GM18517 (cell line): ENCODE results near the gene RELN.
"Not testable (repeated sequence)": the region's sequence is repeated elsewhere in the genome, so short reads cannot be mapped to it uniquely, and the experiment has no call there.

Experiments used
- ATAC-seq: cut with Tn5 transposase; IDR thresholded peaks from one replicate; pipeline ENCODE4 v1.9.1; 2021; ENCODE audit warnings: mild to moderate bottlenecking, moderate library complexity; ENCODE audit not compliant: unreplicated experiment

Gene RELN

GRCh38 chr7:103532955-103533354, 456.5 kb downstream of the RELN start:
- no peak for ATAC-seq

GRCh38 chr7:103528152-103528551, 461.3 kb downstream of the RELN start:
- no peak for ATAC-seq

GRCh38 chr7:103525937-103526336, 463.5 kb downstream of the RELN start:
- ATAC-seq = no peak

- ATAC-seq = no peak
Observed at GRCh38 chr7:103524042-103524907, 465.2 kb downstream of the RELN start.

- no peak for ATAC-seq
Observed at GRCh38 chr7:103521937-103522336, 467.5 kb downstream of the RELN start.

GRCh38 chr7:103504505-103505135, 484.8 kb downstream of the RELN start:
- no peak for ATAC-seq

- no peak for ATAC-seq
Observed at GRCh38 chr7:103501206-103501605, 488.3 kb downstream of the RELN start.

- no peak for ATAC-seq
Observed at GRCh38 chr7:103499976-103500375, 489.5 kb downstream of the RELN start.

GRCh38 chr7:103487419-103487818, 502.0 kb downstream of the RELN start:
- no peak for ATAC-seq

- ATAC-seq = not testable (repeated sequence)
Observed at GRCh38 chr7:103486873-103487272, 502.6 kb downstream of the RELN start.

- ATAC-seq = no peak
Observed at GRCh38 chr7:103480771-103481170, 508.7 kb downstream of the RELN start.

GRCh38 chr7:103474956-103475355, 514.5 kb downstream of the RELN start:
- ATAC-seq = no peak

GRCh38 chr7:103469095-103469948, 520.1 kb downstream of the RELN start:
- ATAC-seq = no peak

- ATAC-seq = no peak
Observed at GRCh38 chr7:103466814-103467213, 522.6 kb downstream of the RELN start.

- ATAC-seq = no peak
Observed at GRCh38 chr7:103462358-103462757, 527.1 kb downstream of the RELN start.

- ATAC-seq = peak; percentile 65
Observed at GRCh38 chr7:103447073-103447960, 542.1 kb downstream of the RELN start.

- no peak for ATAC-seq
Observed at GRCh38 chr7:103446049-103446520, 543.4 kb downstream of the RELN start, which contains the start of gene SLC26A5. Gene SLC26A5 (minus strand): TSS chr7:103446207. CDS start chr7:103421514, 24,693 bp downstream.

- ATAC-seq = no peak
Observed at GRCh38 chr7:103445228-103446048, 544.0 kb downstream of the RELN start.

- no peak for ATAC-seq
Observed at GRCh38 chr7:103439661-103440060, 549.8 kb downstream of the RELN start.
